ENCODE results near the gene ATXN7L1.

- TF ChIP-seq POLR2AphosphoS5 (IDR thresholded peaks at IDR 0.05; ENCODE audit: insufficient read depth in 1 of 2, low read depth in 1 of 2): no peak
- TF ChIP-seq CTCF (IDR thresholded peaks at IDR 0.05): no peak
Measured at GRCh38 chr7:105786520-105787470, 89.6 kb downstream of the ATXN7L1 start.
